ENCODE results near the gene FAM193B.
A peak's percentile ranks its signal among the peaks of the same experiment; 100 is the strongest.

FAM193B gene

DNA sequence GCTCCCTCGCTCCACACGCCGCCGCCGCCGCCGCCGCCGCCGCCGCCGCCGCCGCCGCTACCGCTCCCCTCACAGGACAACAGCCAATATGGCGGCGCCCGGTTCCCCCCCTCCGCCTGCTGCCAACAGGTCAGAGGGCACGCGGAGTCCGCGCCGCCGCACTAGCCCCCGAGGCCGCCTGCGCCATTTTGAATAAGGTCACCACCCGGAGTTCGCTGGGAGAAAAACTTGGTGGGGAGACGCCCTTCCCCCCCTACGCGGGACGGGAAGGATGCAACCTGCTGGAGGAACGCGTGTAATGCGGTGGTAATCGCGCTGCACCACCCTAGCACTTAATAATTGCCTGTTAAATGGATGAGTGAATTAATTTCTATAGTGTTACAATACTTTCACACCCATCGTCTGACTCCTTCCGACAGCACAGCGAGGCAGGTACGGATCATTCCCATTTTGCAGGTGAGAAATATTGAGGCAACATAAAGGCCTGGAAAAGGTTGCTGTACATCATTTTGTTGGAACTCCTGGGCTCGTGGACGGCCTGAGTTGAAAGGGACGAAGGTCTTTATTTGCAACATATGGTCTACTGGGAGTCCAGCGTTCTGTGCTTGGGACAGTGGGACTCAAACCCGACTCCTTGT is at the start of gene FAM193B:
TSS of gene FAM193B (minus strand) at position 90 of the 638 bp plus-strand sequence. CDS start 105 bp downstream, outside the sequence.
- peak; percentile 95 for DNase-seq (ENCODE audit: low spot score)

- DNase-seq (ENCODE audit: low spot score): no peak
Observed at GRCh38 chr5:177604116-177604521, 49.8 kb upstream of the FAM193B start.

DNA sequence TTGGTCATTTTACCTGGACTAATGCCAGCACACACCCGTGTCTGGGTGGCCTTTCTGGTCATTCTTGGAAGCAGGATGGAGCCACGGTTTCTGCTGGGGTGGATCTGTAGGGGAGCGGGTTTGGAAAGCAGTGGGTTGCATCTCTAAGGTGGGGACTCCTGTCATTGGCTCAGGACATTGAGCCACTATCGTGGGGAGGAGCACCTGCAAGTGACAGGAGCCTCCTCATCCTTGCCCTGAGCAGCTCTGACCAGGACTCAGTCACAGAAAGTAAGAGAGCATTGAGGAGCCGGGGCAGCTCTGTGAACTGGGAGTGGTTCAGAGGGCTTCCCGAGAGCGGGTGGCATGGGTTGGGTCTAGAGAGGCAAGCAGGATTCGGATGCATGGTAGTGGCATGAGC is 49.3 kb upstream of the FAM193B start:
- no peak for DNase-seq (ENCODE audit: low spot score)

- DNase-seq (ENCODE audit: low spot score): no peak
Observed at GRCh38 chr5:177602458-177602830, 48.1 kb upstream of the FAM193B start.

GRCh38 chr5:177601577-177602457 is 47.5 kb upstream of the FAM193B start:
- no peak for DNase-seq (ENCODE audit: low spot score)

DNA sequence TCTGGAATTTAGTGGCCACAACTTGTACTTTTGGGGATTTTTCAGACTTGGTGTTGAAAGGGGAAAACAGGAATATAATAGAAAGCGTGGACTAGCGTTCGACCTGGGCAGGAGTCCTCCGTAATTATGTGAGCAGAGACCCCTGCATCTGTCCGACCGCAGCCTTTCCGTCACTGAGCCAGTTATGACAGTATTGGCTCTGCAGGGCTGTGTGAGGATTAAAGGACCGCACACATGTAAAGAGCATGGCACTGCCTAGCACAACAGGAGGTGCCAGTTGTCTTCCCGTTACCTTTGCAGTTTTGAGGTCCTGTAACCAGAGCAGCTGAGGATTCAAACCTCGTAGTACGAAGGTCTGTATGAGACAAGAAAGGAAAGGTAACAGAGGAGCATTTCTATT is 46.8 kb upstream of the FAM193B start:
- no peak for DNase-seq (ENCODE audit: low spot score)

DNA sequence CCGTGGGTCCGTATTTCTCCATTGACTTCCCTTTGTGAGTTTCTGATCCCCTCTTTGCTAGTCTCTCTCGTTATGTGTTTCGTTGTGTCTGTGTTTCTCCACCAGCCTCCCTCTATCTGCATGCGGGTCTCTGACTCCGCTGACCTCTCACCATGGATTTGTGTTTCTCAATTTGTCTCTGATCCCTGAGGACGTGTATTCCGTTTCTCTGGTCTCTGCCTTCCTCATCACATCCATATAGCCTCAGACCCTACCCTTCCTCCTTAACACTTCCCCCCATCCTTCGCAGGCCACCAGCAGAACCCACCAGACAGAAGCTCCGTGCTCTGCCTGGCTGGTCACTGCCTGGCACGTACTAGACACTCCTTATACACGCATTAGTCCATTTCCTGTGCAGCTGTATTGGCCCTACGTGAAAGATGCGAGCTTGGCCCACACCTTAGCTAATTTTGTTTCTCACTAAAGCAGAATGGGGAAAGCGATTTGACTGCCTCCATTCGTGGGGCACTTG is 46.2 kb upstream of the FAM193B start:
- DNase-seq (ENCODE audit: low spot score): no peak

GRCh38 chr5:177599731-177600507 is 45.6 kb upstream of the FAM193B start, which contains the start of gene B4GALT7:
Gene B4GALT7 (plus strand): TSS chr5:177600132. CDS start chr5:177600211, 79 bp downstream.
- DNase-seq (ENCODE audit: low spot score): peak; percentile 80

DNA sequence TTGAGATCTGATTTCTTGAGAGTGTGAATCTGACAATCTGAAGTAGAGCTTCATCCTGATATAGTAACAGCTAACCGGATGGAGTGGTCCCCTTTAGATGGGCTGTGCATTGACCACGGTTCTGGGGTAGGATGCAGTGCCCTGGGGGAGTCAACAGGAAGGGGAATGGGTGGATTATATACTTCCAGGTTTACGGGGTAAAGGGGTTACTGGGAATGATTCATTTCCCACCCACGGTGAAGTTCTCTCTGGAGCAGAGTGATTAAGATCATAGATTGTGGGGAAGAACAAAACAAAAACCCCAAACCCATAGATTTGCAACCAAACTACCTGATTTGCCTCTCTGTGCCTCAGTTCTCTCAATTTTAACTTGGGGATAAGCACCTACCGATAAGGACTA is 44.1 kb upstream of the FAM193B start:
- no peak for DNase-seq (ENCODE audit: low spot score)

DNA sequence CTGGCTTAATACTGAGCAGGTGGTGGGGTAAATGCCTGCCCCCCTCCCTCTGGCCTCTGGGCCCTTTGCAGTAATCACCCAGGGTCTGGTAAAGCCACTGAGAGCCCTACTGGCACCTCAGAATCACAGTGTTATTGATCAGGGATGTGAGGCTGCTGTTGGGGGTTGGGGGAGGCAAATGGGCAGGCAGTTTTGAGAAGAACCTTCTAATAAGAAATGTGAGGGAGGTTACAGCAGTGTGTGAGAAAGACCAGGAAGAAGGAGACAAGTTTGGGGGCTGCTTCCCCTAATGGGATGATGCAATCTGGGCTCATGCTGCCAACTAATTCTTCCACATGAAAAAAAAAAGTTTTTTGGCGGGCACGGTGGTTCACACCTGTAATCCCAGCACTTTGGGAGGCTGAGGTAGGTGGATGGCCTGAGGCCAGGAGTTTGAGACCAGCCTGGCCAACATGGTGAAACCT is 42.4 kb upstream of the FAM193B start:
- DNase-seq (ENCODE audit: low spot score): no peak

DNA sequence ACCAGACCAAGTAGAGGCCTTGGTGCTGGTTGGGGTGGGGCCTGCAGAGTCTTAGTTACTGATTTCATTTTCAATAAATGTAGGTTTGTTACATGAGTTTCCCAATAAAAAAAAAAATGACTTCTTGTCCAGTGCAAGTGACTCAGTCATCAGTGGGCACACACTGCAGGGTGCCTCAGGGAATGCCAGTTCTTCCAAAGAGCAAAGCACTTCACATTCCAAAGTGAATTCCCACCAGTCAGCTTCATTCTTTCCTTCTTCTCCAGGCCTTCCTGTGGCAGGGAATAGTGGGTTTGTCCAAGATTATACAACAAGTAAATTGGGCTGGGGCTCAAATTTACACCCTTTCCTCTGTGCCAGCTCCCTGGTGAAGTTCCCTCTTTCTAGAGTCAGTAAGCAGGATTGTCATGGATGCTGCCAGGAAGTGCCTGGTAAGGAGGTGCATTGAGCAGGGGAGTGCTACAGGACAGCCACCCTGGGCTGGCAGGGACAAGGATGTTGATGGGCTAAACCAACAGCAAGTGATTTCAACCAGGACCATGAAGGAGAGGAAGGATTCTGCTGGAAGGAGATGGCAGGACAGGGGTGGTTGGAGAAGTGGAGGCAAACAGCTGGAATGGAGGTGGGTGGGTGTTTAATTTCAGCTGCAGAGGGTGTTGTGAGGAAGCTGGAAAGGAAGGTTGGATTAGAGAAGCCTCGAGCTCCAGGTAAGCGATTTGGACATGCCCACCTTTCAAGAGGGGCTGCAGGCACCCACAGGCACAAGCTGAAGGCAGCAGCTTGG is 41.8 kb upstream of the FAM193B start:
- no peak for DNase-seq (ENCODE audit: low spot score)

DNA sequence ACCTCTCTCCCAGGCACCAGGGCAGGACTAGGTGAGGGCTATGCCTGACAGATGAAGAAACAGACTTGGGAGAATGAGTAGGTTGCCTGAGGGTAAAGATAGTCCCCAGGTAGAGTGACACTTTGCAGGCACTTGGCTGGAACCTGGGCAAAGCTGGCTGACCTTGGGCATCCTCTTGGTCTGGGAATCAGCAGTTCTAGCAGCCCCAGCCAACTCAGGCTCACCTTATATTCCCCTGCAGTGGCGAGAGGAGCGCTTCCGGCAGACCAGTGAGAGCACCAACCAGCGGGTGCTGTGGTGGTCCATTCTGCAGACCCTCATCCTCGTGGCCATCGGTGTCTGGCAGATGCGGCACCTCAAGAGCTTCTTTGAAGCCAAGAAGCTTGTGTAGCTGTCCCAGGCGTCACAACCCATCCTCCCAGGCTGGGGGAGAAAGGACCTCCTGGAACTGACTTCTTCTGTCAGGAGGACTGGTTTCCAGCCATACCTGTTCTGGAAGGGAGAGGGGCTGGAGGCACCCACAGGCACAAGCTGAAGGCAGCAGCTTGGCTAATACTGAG is 40.7 kb upstream of the FAM193B start:
- DNase-seq (ENCODE audit: low spot score): no peak

GRCh38 chr5:177594071-177594470 is 39.7 kb upstream of the FAM193B start:
- DNase-seq (ENCODE audit: low spot score): no peak

DNA sequence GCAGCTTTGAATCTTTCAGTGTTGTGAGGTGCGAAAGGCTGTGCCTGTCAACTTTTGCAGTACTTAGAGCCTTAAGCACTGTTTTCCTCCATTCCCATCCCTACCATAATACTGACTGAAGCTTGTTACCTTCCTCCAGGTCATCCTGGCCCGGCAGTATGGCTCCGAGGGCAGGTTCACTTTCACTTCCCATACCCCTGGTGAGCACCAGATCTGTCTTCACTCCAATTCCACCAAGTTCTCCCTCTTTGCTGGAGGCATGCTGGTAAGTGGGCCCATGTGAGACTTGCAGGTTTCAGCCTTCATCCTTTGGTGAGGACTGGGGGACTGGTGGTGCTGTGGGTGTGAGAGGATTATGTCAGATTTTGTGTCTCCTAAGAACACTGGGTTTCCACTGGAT is 39.1 kb upstream of the FAM193B start:
- no peak for DNase-seq (ENCODE audit: low spot score)

DNA sequence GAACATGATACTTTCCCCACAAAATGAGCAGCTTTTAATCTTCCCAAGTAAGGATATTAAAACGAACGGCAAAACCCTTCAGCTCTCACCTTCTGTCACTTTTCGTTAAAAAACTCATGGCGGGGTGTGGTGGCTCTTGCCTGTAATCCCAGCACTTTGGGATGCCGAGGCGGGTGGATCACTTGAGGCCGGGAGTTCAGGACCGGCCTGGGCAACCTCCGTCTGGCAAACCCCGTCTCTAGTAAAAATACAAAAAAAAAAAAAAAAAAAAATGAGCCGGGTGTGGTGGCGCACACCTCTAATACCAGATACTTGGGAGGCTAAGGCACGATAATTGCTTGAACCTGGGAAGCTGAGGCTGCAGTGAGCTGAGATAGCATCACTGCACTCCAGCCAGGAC is 38.5 kb upstream of the FAM193B start:
- no peak for DNase-seq (ENCODE audit: low spot score)

GRCh38 chr5:177592010-177592834 is 37.9 kb upstream of the FAM193B start, which contains the start of gene TMED9:
Gene TMED9 (plus strand): TSS chr5:177592203. CDS start chr5:177592215, 12 bp downstream.
- peak; percentile 88 for DNase-seq (ENCODE audit: low spot score)

- no peak for DNase-seq (ENCODE audit: low spot score)
Observed at GRCh38 chr5:177591690-177592009, 37.3 kb upstream of the FAM193B start.

- DNase-seq (ENCODE audit: low spot score): no peak
Observed at GRCh38 chr5:177590406-177590805, 36.0 kb upstream of the FAM193B start.

GRCh38 chr5:177588413-177588909 is 34.1 kb upstream of the FAM193B start:
- DNase-seq (ENCODE audit: low spot score): no peak

GRCh38 chr5:177578316-177578715 is 24.0 kb upstream of the FAM193B start:
- no peak for DNase-seq (ENCODE audit: low spot score)
